Coronary artery (tissue), 2 donors: Measurements from ENCODE around the gene TIMP2.

ENCODE experiments used
- DNase-seq: peaks from one replicate; pipeline ENCODE4 v3.0.0-alpha.2; 2017; ENCODE audit warnings: low spot score
- H3K27ac ChIP-seq, 2 donors: fragments of 200-600 bp; sonication (generic); one replicate each; pipeline ENCODE4 v1.5.1; 2016 to 2019
- H3K4me3 ChIP-seq: fragments of 200-600 bp; sonication (generic); 2 replicates; pipeline ENCODE4 v1.5.1; 2016; ENCODE audit warnings: mild to moderate bottlenecking, moderate library complexity
- TF ChIP-seq, protein P1 (sequence below): fragments of 200-600 bp; sonication (generic); IDR thresholded peaks from one replicate; pipeline ENCODE4 v1.5.1; 2019; ENCODE audit warnings: antibody characterized with exemption

Gene TIMP2

DNA sequence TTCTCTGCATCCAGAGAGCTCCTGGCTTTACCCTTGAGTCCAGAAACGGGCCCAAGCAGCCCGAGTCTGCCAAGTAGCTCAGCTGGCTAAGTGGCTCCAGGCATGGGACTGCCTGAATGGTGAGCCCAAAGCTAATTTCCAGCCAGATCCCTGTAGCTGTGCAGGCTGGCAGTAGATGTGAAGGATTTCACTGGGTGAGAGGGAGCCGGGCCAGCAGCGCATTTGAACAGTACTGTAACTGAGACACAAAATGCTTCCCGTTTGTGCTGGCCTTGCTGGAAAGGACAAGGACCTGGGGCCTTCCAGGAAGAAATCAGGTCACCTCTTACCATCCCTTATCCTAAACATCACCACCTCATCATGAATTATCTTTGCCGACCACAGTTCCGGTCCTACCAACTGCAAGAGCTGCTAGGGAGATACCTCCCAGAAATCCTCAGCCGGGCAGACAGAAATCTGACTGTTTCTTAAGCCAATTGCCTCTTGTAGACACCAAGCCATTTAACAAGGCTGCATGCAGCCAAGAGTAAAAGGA lies 3.7 kb downstream of the TIMP2 start:
- DNase-seq, result no peak
- Histone ChIP-seq H3K4me3 (peak overlapping the region; percentile 90), H3K27ac (peak overlapping the region; percentile 99 to 100)
- TF ChIP-seq, protein P1, sequence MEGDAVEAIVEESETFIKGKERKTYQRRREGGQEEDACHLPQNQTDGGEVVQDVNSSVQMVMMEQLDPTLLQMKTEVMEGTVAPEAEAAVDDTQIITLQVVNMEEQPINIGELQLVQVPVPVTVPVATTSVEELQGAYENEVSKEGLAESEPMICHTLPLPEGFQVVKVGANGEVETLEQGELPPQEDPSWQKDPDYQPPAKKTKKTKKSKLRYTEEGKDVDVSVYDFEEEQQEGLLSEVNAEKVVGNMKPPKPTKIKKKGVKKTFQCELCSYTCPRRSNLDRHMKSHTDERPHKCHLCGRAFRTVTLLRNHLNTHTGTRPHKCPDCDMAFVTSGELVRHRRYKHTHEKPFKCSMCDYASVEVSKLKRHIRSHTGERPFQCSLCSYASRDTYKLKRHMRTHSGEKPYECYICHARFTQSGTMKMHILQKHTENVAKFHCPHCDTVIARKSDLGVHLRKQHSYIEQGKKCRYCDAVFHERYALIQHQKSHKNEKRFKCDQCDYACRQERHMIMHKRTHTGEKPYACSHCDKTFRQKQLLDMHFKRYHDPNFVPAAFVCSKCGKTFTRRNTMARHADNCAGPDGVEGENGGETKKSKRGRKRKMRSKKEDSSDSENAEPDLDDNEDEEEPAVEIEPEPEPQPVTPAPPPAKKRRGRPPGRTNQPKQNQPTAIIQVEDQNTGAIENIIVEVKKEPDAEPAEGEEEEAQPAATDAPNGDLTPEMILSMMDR, result no peak

DNA sequence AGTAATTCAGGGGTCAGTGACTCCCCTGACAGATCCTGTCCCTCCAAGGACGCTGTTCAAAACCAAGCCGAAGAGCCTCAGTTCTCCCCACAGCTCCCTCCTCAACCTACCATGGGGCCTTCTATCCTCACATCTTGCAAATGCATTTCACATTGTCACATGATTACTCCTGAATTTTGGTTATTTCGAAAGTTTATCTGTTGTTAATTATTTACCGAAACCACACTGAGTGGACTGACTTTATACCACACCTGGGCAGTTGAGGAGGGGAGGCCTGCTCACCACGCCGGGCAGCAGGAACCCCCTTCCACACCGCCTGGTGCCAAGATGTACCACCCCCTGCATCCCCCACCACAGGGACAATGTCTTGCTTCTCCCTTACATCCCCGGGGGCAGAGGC lies 4.7 kb downstream of the TIMP2 start:
- TF ChIP-seq, protein P1, result no peak
- peak overlapping the region; percentile 90 for H3K4me3 ChIP-seq
- H3K27ac ChIP-seq, result peak overlapping the region in 1 of 2 donors; percentile 100
- no peak for DNase-seq

DNA sequence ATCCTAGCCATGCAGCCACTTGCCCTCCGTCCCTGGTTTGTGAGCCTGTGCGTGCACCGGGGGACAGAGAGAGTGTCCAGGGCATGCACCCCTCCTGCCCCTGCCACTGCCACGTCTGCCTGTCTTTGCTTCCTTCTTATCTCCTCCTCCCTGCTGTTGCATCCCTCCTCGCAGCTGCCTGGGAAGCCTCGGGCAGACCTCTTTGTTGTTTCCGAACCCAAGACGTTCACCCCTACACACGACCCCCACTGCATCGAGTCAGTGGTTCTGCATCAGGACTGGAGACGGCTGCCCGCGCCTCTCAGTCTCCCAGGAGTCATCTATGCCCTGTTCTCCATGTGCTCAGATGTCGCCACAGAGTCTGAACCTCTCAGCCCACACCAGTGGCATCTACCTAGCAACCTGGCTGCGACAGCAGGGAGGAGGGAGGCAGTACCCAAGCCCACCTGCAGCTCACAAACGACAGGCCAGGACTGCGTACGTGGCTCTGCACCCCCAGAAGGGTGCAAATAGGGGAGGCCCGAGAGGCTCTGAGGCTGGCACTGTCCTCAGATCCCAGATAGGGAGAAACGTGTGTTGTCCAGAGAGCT lies 5.2 kb downstream of the TIMP2 start:
- Histone ChIP-seq H3K27ac (peak overlapping the region in 1 of 2 donors; percentile 100), H3K4me3 (peak overlapping the region; percentile 15)
- TF ChIP-seq, protein P1, result no peak
- DNase-seq, result no peak

DNA sequence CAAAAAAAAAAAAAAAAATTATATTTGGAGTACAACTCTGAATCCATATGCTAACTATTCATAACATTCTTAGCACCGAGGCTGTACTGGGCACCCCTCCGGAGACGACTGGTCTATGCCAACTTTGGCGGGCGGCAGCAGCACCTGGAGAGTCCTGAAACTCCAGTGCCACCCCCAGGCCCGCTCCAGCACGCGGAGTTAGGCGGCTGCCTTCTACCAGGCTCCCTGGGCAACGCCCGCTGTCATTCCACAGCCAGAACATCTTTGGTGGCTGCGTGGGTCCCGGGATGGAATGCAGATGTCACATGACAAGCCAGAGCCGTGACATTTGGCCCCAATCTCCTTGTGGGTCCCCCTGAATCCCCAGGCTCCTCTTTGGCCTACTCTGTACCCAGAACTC lies 6.2 kb downstream of the TIMP2 start:
- Histone ChIP-seq H3K4me3 (no peak overlapping the region), H3K27ac (peak overlapping the region in 1 of 2 donors; percentile 48)
- no peak for DNase-seq
- TF ChIP-seq, protein P1, result no peak

DNA sequence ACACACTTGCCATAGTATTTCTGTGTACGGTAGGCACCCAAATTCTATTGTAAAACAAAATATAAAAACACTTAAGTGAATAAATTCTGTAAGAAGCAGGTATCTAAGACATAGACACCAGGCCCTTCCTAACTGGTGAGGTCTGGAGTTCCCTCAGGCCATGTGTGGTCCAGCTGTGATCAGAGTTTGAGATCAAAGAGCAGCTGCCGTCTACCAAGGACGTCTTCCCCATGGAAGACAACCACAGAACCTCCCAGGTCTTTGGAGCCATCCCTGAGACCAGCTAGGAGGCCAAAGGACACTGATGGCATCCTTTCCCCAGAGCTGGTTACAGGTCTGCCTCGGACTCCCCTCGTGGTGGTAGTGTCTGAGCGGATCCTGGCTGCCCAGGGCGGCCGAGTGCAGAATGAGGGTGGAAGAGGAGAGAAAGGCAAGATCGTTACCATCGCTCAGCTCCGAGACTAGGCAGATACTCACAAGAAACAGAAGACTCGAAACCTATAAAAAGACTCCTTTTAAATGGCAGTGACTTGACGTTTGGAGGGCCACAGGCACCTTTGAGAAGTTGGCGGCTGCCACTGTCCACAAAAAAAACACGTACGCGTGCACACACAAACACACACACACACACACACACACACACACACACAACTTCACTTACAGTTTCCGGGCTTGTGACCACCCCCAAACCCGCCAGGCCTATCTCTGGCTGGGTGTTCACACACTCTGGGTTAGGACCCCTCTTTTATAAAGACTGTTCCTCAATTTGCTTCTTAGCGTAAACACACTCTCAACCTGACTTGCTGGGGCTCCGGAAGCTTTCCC lies 7.5 kb downstream of the TIMP2 start:
- TF ChIP-seq, protein P1, result no peak
- no peak for DNase-seq
- H3K4me3 ChIP-seq, result peak overlapping the region; percentile 6
- H3K27ac ChIP-seq, result peak overlapping the region in 1 of 2 donors; percentile 68

DNA sequence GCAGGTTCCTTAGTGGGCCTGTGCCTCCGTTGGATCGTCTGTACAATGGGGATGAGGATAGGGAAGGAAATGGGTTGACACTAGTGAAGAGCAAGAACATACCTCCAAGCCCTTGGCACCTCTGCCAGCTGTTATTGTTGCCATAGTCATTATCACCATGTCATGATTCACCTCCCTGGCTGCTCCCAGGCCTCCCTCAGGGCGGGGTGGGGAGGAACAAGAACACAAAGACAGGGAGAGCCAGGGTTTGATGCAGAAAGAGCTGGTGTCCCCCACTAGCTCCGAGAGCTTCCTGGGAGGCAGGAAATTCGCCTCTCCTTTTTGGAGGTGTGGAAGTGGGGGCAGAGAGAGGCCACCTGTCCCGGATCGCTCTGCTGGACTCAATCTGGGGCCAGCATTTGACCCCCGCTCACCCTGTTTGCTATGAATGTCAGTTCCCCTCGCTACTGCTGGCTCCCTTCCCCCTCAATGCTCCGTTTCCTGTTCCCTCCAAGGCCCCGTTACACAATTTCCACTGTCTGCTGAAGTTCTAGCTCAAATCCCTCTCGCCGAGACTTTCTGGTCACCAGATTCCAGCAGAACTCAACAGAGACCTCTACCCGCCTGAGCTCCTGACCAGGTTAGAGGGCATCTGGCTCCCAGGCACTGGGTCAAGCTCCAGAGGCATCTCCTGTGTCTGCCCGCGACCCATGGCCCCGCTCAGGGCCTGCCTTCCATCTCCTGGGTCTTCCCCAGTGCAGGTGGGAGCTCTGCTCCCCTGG lies 9.1 kb downstream of the TIMP2 start:
- Histone ChIP-seq H3K4me3 (peak overlapping the region; percentile 50), H3K27ac (peak overlapping the region; percentile 27 to 91)
- TF ChIP-seq, protein P1, result no peak
- no peak for DNase-seq
